CD8-positive, alpha-beta memory T cell (primary cell): ENCODE results near the gene HES2. TPM values are rescaled to one million over a fixed set of nuclear protein-coding genes. Genes with fewer than 3 reads are reported as not detected.
A peak's percentile ranks its signal among the peaks of the same experiment; 100 is the strongest.
"Not testable (repeated sequence)": the region's sequence is repeated elsewhere in the genome, so short reads cannot be mapped to it uniquely, and the experiment has no call there.

Experiments
- CTCF ChIA-PET: fragments of 350-600 bp; sonication (Branson Sonifier 250); formaldehyde crosslinking; loops from one replicate; lab custom pipeline; 2021; ENCODE audit warnings: antibody characterized with exemption; lab: Charles Lee
- POLR2A ChIA-PET: fragments of 350-600 bp; sonication (Branson Sonifier 250); formaldehyde crosslinking; loops from one replicate; lab custom pipeline; 2021; ENCODE audit warnings: antibody characterized with exemption; lab: Charles Lee
- DNase-seq, 5 donors: peaks; one replicate each; pipeline versions ENCODE4 v3.0.0 to v3.0.0-alpha.2; 2020 to 2022; ENCODE audit warnings: mixed read lengths in 1 of 5
- H3K27ac ChIP-seq: one replicate; pipeline ENCODE4 v1.7.0; 2013; ENCODE audit warnings: low read depth, mild to moderate bottlenecking, low read length, moderate library complexity
- H3K27me3 ChIP-seq: 2 replicates; pipeline ENCODE4 v1.7.0; 2013; ENCODE audit warnings: low read length, mild to moderate bottlenecking; ENCODE audit not compliant: insufficient read depth, poor library complexity, severe bottlenecking
- H3K36me3 ChIP-seq: 2 replicates; pipeline ENCODE4 v1.7.0; 2013; ENCODE audit warnings: mild to moderate bottlenecking, low read length, moderate library complexity; ENCODE audit not compliant: insufficient read depth
- H3K4me1 ChIP-seq: 2 replicates; pipeline ENCODE4 v1.7.0; 2013; ENCODE audit warnings: mild to moderate bottlenecking, low read length, moderate library complexity; ENCODE audit not compliant: insufficient read depth
- H3K4me3 ChIP-seq: 2 replicates; pipeline ENCODE4 v1.7.0; 2013; ENCODE audit warnings: mild to moderate bottlenecking, low read length
- H3K9me3 ChIP-seq: 2 replicates; pipeline ENCODE4 v1.7.0; 2013; ENCODE audit warnings: mild to moderate bottlenecking, low read length
- H3K27ac Mint-ChIP-seq, 8 donors: one replicate each; pipeline ENCODE4 v1.8.0; 2020 to 2021; ENCODE audit warnings: mixed read lengths in 8 of 8, mild to moderate bottlenecking in 6 of 8, inconsistent platforms in 3 of 8, moderate library complexity in 3 of 8
- H3K27me3 Mint-ChIP-seq, 2 donors: one replicate each; pipeline ENCODE4 v1.8.0; 2020 to 2021; ENCODE audit warnings: mixed read lengths in 2 of 2, mild to moderate bottlenecking in 1 of 2, moderate library complexity in 1 of 2
- H3K36me3 Mint-ChIP-seq, 3 donors: one replicate each; pipeline ENCODE4 v1.8.0; 2020 to 2021; ENCODE audit warnings: mixed read lengths in 3 of 3, inconsistent platforms in 1 of 3, mild to moderate bottlenecking in 1 of 3
- H3K4me1 Mint-ChIP-seq, 3 donors: one replicate each; pipeline ENCODE4 v1.8.0; 2020 to 2021; ENCODE audit warnings: mixed read lengths in 3 of 3, inconsistent platforms in 1 of 3, mild to moderate bottlenecking in 1 of 3
- H3K4me3 Mint-ChIP-seq, 7 donors: one replicate each; pipeline ENCODE4 v1.8.0; 2020 to 2021; ENCODE audit warnings: mixed read lengths in 7 of 7, mild to moderate bottlenecking in 6 of 7, moderate library complexity in 4 of 7, inconsistent platforms in 2 of 7
- H3K9me3 Mint-ChIP-seq, 5 donors: one replicate each; pipeline ENCODE4 v1.8.0; 2020 to 2022; ENCODE audit warnings: mixed read lengths in 5 of 5, mild to moderate bottlenecking in 3 of 5, moderate library complexity in 2 of 5, inconsistent platforms in 1 of 5
- polyA plus RNA-seq: library from polyadenylated mRNA; unstranded; fragments of 300-500 nt; fragmentation: Illumina TruSeq; gene quantifications from one replicate; pipeline ENCODE4 v1.2.3, GENCODE V29; 2021
- total RNA-seq, 2 experiments: library from RNA; stranded (reverse); gene quantifications; one replicate each; pipeline ENCODE4 v1.2.3, GENCODE V29; 2021

Gene HES2
- total and polyA plus RNA-seq, 3 experiments from 2014 or later, result 0.18 to 0.35 TPM; not detected in 1

DNA sequence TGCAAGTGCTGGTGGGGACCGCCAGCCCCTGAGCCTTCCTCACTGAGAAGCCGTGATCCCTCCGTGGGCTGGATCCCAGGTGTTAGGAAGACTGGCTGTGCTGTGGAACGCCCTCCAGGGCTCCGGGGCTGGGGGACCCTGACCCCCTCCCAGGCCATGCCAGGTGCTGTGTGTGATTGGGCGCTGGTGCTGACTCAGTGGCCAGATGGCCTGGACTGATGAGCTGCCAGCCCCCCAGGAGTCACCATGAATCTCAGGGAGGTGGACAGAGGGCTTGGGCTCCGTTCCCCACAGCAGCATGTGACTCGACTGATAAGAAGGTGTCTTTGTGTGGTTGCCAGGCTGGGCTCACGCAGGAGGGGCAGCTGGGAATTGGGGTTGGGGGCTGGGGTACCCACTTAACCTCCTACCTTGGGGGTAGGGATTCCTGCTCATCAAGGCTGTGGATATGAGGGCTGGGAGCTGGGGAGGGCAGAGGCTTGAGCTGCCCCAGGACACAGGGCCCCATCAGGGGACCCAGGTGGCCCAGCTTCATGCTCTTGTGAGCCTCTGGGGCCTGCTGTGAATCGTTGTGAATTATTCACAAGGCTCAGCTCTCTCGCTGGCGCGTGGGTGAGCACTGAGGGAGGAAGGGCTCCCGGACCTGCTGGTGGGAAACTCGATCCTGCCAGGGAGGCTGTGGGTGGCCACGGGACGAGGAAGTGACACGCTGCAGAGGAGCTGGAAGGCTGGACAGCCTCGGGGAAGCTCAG is 10.1 kb upstream of the HES2 start:
- H3K27ac ChIP-seq, H3K27me3 ChIP-seq, H3K36me3 Mint-ChIP-seq, H3K36me3 ChIP-seq, H3K4me3 Mint-ChIP-seq, H3K9me3 Mint-ChIP-seq, H3K4me1 Mint-ChIP-seq, H3K27ac Mint-ChIP-seq, POLR2A ChIA-PET, DNase-seq, H3K4me3 ChIP-seq, H3K9me3 ChIP-seq, H3K4me1 ChIP-seq: not testable (repeated sequence)
- peaks cover 3 to 27% of the 10 kb centered on the region in 2 donors for H3K27me3 Mint-ChIP-seq
- CTCF ChIA-PET, result interaction anchor here (1.2 to 1.4 kb wide), 2 partner anchors 9 to 59 kb away, joined by 3 read pairs; no protein-coding TSS in a partner anchor

GRCh38 chr1:6428453-6428852 is 8.7 kb upstream of the HES2 start:
- H3K27me3 ChIP-seq, result peaks cover 19% of the 10 kb centered on the region
- H3K27ac ChIP-seq, H3K36me3 ChIP-seq, CTCF ChIA-PET, H3K4me3 Mint-ChIP-seq, H3K9me3 ChIP-seq, DNase-seq, H3K4me3 ChIP-seq, H3K36me3 Mint-ChIP-seq, H3K4me1 ChIP-seq, H3K27ac Mint-ChIP-seq, H3K9me3 Mint-ChIP-seq, POLR2A ChIA-PET: not testable (repeated sequence)
- peaks cover 13 to 28% of the 10 kb centered on the region in 2 donors for H3K27me3 Mint-ChIP-seq
- peaks cover 6 to 10% (median 10%) of the 10 kb centered on the region in 3 donors for H3K4me1 Mint-ChIP-seq

DNA sequence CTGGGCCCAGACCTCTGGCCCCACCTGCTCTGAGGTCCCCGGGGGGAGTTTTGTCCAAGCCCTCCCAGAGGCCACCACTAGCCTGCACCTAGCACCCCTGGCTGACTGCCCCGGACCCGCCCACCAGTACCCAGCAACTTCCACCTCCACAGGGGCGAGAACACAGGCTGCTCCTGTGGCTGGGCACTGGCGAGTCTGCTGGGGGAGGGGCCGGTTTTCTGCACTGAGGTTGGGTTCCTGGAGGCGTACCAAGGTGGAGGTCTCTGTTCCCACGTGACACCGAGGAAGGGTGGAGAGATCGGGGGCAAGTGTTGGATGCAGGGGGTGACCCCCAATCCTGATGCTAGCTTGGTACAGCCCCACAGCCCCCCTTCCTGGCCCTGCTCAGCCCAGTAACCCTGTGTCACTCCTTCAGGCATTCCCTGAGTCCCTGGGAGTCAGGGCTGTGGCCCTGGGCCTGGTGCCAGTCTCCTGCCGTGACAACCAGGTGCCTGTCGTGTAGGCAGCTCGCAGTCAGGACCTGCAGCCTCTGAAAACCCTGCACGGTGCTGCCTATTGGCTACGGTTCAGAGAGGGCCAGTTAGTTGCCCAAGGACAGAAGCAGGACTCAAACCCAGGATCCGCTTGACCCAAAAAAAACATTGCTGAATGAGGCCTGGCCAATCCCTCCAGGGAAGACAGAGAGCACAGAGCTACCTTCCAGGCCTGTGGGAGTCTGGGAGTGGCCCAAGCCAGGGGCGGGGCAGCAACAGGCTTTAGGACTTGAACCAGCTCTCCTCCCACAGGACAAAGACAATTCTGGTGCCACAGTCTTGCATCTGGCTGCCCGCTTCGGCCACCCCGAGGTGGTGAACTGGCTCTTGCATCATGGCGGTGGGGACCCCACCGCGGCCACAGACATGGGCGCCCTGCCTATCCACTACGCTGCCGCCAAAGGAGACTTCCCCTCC is 8.0 kb upstream of the HES2 start:
- no peak overlapping the region for H3K27ac Mint-ChIP-seq
- peaks cover 6 to 13% (median 12%) of the 10 kb centered on the region in 3 donors for H3K4me1 Mint-ChIP-seq
- H3K36me3 ChIP-seq, result no peaks in the 10 kb centered on the region
- DNase-seq, result no peak
- peaks cover 12% of the 10 kb centered on the region for H3K4me1 ChIP-seq
- H3K4me3 ChIP-seq, result no peak overlapping the region
- POLR2A ChIA-PET, result no interaction called here
- H3K4me3 Mint-ChIP-seq, result no peak overlapping the region
- H3K9me3 ChIP-seq, result no peaks in the 10 kb centered on the region
- no peaks in the 10 kb centered on the region for H3K36me3 Mint-ChIP-seq
- H3K27me3 Mint-ChIP-seq, result peaks cover 16 to 32% of the 10 kb centered on the region in 2 donors
- H3K27ac ChIP-seq, result no peak overlapping the region
- CTCF ChIA-PET, result no interaction called here
- peaks cover 26% of the 10 kb centered on the region for H3K27me3 ChIP-seq
- no peaks in the 10 kb centered on the region for H3K9me3 Mint-ChIP-seq

GRCh38 chr1:6426972-6427350 is 7.2 kb upstream of the HES2 start:
- H3K36me3 Mint-ChIP-seq, result no peaks in the 10 kb centered on the region
- H3K27me3 ChIP-seq, result peaks cover 28% of the 10 kb centered on the region

GRCh38 chr1:6426277-6426971 is 6.7 kb upstream of the HES2 start:
- POLR2A ChIA-PET, result no interaction called here
- no peaks in the 10 kb centered on the region for H3K9me3 Mint-ChIP-seq
- Histone ChIP-seq H3K4me3 (no peak overlapping the region), H3K36me3 (no peaks in the 10 kb centered on the region), H3K27me3 (peaks cover 28% of the 10 kb centered on the region), H3K27ac (no peak overlapping the region), H3K9me3 (no peaks in the 10 kb centered on the region), H3K4me1 (peaks cover 12% of the 10 kb centered on the region)
- H3K4me3 Mint-ChIP-seq, result no peak overlapping the region
- H3K36me3 Mint-ChIP-seq, result no peaks in the 10 kb centered on the region
- CTCF ChIA-PET, result no interaction called here
- peaks cover 6 to 13% (median 12%) of the 10 kb centered on the region in 3 donors for H3K4me1 Mint-ChIP-seq
- no peak overlapping the region for H3K27ac Mint-ChIP-seq
- H3K27me3 Mint-ChIP-seq, result peaks cover 26 to 40% of the 10 kb centered on the region in 2 donors
- no peak for DNase-seq

More at GRCh38 chr1:6426972-6427350, 7.2 kb upstream of the HES2 start:
- CTCF ChIA-PET, result no interaction called here
- Mint-ChIP-seq H3K27ac (no peak overlapping the region), H3K4me3 (no peak overlapping the region), H3K9me3 (no peaks in the 10 kb centered on the region), H3K4me1 (peaks cover 6 to 13% (median 12%) of the 10 kb centered on the region in 3 donors), H3K27me3 (peaks cover 23 to 35% of the 10 kb centered on the region in 2 donors)
- no peak for DNase-seq
- H3K4me1 ChIP-seq, result peaks cover 12% of the 10 kb centered on the region
- POLR2A ChIA-PET, result no interaction called here
- no peak overlapping the region for H3K27ac ChIP-seq
- H3K36me3 ChIP-seq, result no peaks in the 10 kb centered on the region
- H3K4me3 ChIP-seq, result no peak overlapping the region
- no peaks in the 10 kb centered on the region for H3K9me3 ChIP-seq

- CTCF ChIA-PET, result no interaction called here
- peak overlapping the region in 2 of 7 donors; percentile 32 to 40 for H3K4me3 Mint-ChIP-seq
- no peaks in the 10 kb centered on the region for H3K36me3 Mint-ChIP-seq
- POLR2A ChIA-PET, result interaction anchor here (0.9 kb wide), 1 partner anchor 41 kb away, joined by 3 read pairs; no protein-coding TSS in a partner anchor
- Histone ChIP-seq H3K36me3 (no peaks in the 10 kb centered on the region), H3K27me3 (peaks cover 34% of the 10 kb centered on the region), H3K4me1 (peaks cover 12% of the 10 kb centered on the region), H3K27ac (no peak overlapping the region), H3K4me3 (no peak overlapping the region), H3K9me3 (no peaks in the 10 kb centered on the region)
- no peak overlapping the region for H3K27ac Mint-ChIP-seq
- H3K27me3 Mint-ChIP-seq, result peaks cover 31 to 48% of the 10 kb centered on the region in 2 donors
- no peak for DNase-seq
- H3K4me1 Mint-ChIP-seq, result peaks cover 6 to 19% (median 17%) of the 10 kb centered on the region in 3 donors
- no peaks in the 10 kb centered on the region for H3K9me3 Mint-ChIP-seq
These were observed 5.9 kb upstream of the HES2 start for GRCh38 chr1:6425658-6426057.

DNA sequence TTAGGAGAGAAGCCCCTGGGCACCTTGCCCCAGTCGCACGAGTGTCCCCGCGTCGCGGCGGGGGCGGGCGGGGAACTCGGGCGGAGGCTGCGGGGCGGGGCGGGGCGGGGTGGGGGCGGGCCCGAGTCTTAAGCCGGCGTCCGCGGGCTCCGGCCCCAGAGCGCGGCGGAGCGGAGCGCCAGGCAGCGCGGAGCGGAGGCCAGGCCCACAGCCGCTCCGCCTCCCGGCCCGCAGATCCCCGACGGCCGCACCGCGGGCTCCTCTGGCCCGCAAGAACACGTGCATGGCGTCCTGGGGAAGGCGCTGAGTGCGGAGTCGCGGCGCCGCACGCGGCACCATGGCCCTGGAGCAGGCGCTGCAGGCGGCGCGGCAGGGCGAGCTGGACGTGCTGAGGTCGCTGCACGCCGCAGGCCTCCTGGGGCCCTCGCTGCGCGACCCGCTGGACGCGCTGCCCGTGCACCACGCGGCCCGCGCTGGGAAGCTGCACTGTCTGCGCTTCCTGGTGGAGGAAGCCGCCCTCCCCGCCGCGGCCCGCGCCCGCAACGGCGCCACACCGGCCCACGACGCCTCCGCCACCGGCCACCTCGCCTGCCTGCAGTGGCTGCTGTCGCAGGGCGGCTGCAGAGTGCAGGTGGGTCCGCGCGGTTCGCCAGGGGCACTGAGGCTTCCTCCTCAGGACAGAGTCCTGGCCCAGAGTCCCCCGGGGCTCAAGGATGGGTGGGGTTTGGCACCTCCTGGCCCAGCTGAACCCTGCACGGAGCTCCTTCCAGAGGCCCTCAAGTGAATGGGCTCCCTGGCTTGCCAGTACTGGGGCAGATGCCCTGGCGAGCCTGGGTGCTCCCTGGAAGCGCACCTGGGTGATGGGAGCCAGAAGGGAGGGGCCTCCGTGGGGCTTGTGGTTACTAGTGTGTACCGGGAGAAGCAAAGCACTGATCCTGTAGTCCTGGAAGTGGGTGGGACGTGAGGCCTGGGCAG is 5.2 kb upstream of the HES2 start, which contains the start of gene ESPN:
ESPN (plus strand) TSS at position 158 of the 975 bp plus-strand sequence; CDS start at position 338, 180 bp downstream.
- Mint-ChIP-seq H3K9me3 (no peaks in the 10 kb centered on the region), H3K27ac (peak within 1 kb of the TSS in 1 of 8 donors; percentile 29), H3K4me1 (peaks cover 8 to 26% (median 17%) of the 10 kb centered on the region in 3 donors), H3K36me3 (no peaks in the 10 kb centered on the region), H3K27me3 (peaks cover 37 to 41% of the 10 kb centered on the region in 2 donors), H3K4me3 (peak within 1 kb of the TSS; percentile 63 to 84 (median 66))
- no peak for DNase-seq
- ChIA-PET POLR2A (interaction anchor here (0.9 kb wide), 1 partner anchor 41 kb away, joined by 3 read pairs; no protein-coding TSS in a partner anchor), CTCF (interaction anchor here (0.7 kb wide), 1 partner anchor 13 kb away, joined by 4 read pairs; no protein-coding TSS in a partner anchor)
- peaks cover 40% of the 10 kb centered on the region for H3K27me3 ChIP-seq
- H3K27ac ChIP-seq, result no peak within 1 kb of the TSS
- no peaks in the 10 kb centered on the region for H3K36me3 ChIP-seq
- H3K9me3 ChIP-seq, result no peaks in the 10 kb centered on the region
- peaks cover 15% of the 10 kb centered on the region for H3K4me1 ChIP-seq
- H3K4me3 ChIP-seq, result peak within 1 kb of the TSS; percentile 32
